Measurements from ENCODE around the gene NCKAP1. TPM values are rescaled to one million over a fixed set of nuclear protein-coding genes. Genes with fewer than 3 reads are reported as not detected.
A peak's percentile ranks its signal among the peaks of the same experiment; 100 is the strongest.

NCKAP1 gene
- total and polyA plus RNA-seq, 7 donors, result 39.6 to 206 (median 160) TPM

- Histone ChIP-seq H3K4me1 (peaks cover 0 to 52% (median 44%) of the 10 kb centered on the region in 4 donors), H3K4me3 (peak overlapping the region; percentile 71 to 97 (median 88)), H3K27me3 (no peaks in the 10 kb centered on the region), H3K9me3 (no peaks in the 10 kb centered on the region), H3K27ac (peak overlapping the region; percentile 96 to 99 (median 99)), H3K36me3 (no peaks in the 10 kb centered on the region)
- 1% methylated on average over 91 of the region's 91 CpGs for WGBS, 2 donors
- TF ChIP-seq CTCF (IDR thresholded peaks at IDR 0.05) (no peak), POLR2AphosphoS5 (IDR thresholded peaks at IDR 0.05) (no peak), EP300 (IDR thresholded peaks at IDR 0.05) (no peak), POLR2A (IDR thresholded peaks at IDR 0.05) (no peak)
- intact Hi-C loops (cut with DNase I), result loop anchor here (1.0 to 2.0 kb wide), 2 partner anchors 41 to 87 kb away; partner anchors contain the start of genes DUSP19 and NUP35
- DNase-seq, result peak; percentile 77
Measured at GRCh38 chr2:183037553-183038340, 510 bp downstream of the NCKAP1 start.

- H3K27ac ChIP-seq, result peak overlapping the region; percentile 96 to 99 (median 99)
- no peaks in the 10 kb centered on the region for H3K27me3 ChIP-seq
- H3K4me1 ChIP-seq, result peaks cover 0 to 58% (median 50%) of the 10 kb centered on the region in 4 donors
- intact Hi-C loops (cut with DNase I), result no loop called here
- no peak for TF ChIP-seq CTCF (IDR thresholded peaks at IDR 0.05)
- no peak for TF ChIP-seq POLR2AphosphoS5 (IDR thresholded peaks at IDR 0.05)
- no peak for TF ChIP-seq EP300 (IDR thresholded peaks at IDR 0.05)
- TF ChIP-seq POLR2A (IDR thresholded peaks at IDR 0.05), result no peak
- WGBS, 2 donors, result 3 to 11% methylated on average over 4 of the region's 4 CpGs
- no peaks in the 10 kb centered on the region for H3K36me3 ChIP-seq
- peak overlapping the region; percentile 71 to 97 (median 88) for H3K4me3 ChIP-seq
- no peak for DNase-seq
- no peaks in the 10 kb centered on the region for H3K9me3 ChIP-seq
Measured at GRCh38 chr2:183037074-183037552, 1.1 kb downstream of the NCKAP1 start.

- no peaks in the 10 kb centered on the region for H3K9me3 ChIP-seq
- intact Hi-C loops (cut with DNase I), result no loop called here
- peak overlapping the region; percentile 96 to 99 (median 99) for H3K27ac ChIP-seq
- peak overlapping the region; percentile 71 to 97 (median 88) for H3K4me3 ChIP-seq
- WGBS, 2 donors, result 10 to 16% methylated on average over 2 of the region's 2 CpGs
- no peak for TF ChIP-seq EP300 (IDR thresholded peaks at IDR 0.05)
- TF ChIP-seq POLR2AphosphoS5 (IDR thresholded peaks at IDR 0.05), result no peak
- H3K4me1 ChIP-seq, result peaks cover 0 to 68% (median 60%) of the 10 kb centered on the region in 4 donors
- no peak for DNase-seq
- H3K27me3 ChIP-seq, result no peaks in the 10 kb centered on the region
- no peaks in the 10 kb centered on the region for H3K36me3 ChIP-seq
Measured at GRCh38 chr2:183035954-183036669, 2.1 kb downstream of the NCKAP1 start.

- H3K4me1 ChIP-seq, result peaks cover 0 to 74% (median 66%) of the 10 kb centered on the region in 4 donors
Measured at GRCh38 chr2:183035298-183035953, 2.8 kb downstream of the NCKAP1 start.

More at GRCh38 chr2:183035298-183035953, 2.8 kb downstream of the NCKAP1 start:
- TF ChIP-seq CTCF (IDR thresholded peaks at IDR 0.05) (no peak), POLR2AphosphoS5 (IDR thresholded peaks at IDR 0.05) (no peak), EP300 (IDR thresholded peaks at IDR 0.05) (no peak), POLR2A (IDR thresholded peaks at IDR 0.05) (no peak)
- Histone ChIP-seq H3K27ac (peak overlapping the region; percentile 96 to 99 (median 99)), H3K36me3 (no peaks in the 10 kb centered on the region), H3K9me3 (no peaks in the 10 kb centered on the region), H3K27me3 (no peaks in the 10 kb centered on the region), H3K4me3 (peak overlapping the region in 2 of 4 donors; percentile 71 to 93)
- 50 to 54% methylated on average over 2 of the region's 2 CpGs for WGBS, 2 donors
- DNase-seq, result no peak
- intact Hi-C loops (cut with DNase I), result no loop called here

All from sigmoid colon (tissue), 7 donors.